GM21717 (cell line): ENCODE measurements around the gene HMG20B.
"Not testable (repeated sequence)": the region's sequence is repeated elsewhere in the genome, so short reads cannot be mapped to it uniquely, and the experiment has no call there.

Source experiments
- ATAC-seq: cut with Tn5 transposase; IDR thresholded peaks from one replicate; pipeline ENCODE4 v1.9.1; 2021; ENCODE audit warnings: mild to moderate bottlenecking, moderate library complexity; ENCODE audit not compliant: unreplicated experiment

HMG20B gene

DNA sequence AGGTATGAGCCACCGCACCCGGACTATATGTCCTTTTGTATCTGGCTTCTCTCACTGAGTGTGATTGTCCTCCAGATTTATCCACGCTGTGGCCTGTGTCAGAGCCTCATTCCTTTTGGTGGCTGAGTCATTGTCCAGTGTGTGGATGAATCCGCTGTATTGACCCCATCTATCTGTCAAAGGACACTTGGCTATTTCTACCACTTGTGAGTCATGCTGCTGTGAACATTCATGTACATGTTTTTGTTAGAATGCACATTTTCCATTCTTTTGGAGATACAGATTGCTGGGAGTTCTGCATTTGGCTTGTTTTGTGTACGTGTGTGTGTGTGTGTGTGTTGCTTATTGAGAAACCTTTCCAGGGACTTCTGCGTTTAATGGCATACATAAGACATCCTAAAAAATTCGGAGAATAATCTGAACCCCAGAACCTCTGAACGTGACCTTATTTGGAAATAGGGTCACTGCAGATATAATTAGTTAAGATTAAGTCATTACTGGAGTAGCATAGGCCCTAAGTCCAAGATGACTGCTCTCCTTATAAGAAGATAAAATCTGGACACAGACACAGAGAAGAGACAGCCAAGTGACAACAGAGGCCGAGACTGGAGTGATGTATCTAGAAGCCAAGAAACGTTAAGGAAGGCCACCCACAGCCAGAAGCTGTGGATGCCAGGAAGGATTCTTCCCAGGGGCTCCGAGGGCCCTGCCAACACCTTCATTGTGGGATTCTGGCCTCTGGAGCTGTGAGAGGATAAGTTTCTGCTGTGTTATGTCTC is 7.6 kb downstream of the HMG20B start:
- no peak for ATAC-seq

DNA sequence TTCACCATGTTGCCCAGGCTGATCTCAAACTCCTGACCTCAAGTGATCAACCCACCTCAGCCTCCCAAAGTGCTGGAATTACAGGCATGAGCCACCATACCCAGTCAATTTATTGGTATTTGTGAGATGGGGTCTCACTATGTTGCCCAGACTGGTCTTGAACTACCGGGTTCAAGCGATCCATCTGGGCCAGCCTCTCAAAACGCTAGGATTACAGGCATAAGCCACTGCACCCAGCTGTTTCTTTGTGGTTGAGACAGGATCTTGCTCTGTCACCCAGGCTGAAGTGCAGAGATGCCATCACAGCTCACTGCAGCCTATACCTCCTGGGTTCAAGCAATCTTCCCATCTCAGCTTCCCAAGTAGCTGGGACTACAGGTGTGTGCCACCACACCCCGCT is 9.0 kb downstream of the HMG20B start:
- ATAC-seq: not testable (repeated sequence)

DNA sequence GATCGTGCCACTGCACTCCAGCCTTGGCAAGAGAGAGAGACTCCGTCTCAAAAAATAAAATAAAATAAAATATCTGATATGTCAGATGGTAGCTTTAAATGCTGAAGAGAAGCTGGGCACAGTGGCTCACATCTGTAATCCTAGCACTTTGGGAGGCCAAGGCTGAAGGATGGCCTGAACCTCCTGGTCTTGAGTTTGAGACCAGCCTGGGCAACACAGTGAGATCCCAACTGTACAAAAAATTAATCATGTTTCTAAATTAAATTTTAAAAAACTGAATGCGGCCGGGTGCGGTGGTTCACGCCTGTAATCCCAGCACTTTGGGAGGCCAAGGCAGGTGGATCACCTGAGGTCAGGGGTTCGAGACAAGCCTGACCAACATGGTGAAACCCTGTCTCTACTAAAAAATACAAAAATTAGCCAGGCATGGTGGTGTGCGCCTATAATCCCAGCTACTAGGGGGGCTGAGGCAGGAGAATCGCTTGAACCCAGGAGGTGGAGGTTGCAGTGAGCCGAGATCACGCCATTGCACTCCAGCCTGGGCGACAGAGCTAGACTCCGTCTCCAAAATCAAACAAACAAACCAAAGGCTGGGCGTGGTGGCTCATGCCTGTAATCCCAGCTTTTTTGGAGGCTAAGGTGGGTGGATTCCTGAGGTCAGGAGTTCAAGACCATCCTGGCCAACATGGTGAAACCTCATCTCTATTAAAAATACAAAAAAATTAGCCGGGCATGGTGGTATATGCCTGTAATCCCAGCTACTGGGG is 11.5 kb downstream of the HMG20B start:
- ATAC-seq: not testable (repeated sequence)

DNA sequence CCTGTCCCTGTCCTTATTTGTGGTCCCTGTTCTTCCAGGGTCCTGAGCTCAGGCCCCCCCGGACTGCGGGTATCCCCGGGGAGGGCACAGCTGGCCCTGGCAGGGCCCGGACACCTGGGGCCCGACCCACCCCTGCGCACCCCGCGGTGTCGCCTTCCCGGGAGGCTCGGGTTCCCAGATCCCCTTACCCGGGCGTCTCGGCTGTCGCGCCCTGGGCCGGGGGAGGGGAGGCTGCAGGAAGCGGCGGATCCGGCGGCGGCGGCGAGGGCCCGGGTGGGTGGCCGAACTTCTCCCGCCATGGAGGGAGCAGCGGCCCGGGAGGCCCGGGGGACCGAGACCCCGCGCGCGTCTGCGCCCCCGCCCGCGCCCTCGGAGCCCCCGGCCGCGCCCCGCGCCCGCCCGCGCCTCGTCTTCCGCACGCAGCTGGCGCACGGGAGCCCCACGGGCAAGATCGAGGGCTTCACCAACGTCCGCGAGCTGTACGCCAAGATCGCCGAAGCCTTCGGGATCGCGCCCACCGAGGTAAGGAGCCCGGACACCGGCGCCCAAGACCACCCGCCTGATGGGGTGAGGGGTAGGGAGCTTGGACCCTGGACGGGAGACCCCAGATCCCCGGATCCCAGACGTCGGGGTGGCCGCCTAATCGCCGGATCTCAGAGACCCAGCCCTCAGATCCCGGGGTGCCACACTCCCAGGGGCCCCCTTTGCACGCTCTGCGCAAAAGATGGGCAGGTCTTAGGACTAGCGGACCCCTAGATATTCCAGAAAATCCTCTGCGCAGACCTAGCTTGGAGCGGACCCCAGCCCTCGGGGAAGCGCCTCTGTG is 12.8 kb downstream of the HMG20B start, which contains the start of gene GIPC3:
GIPC3 (plus strand) TSS at position 178 of the 826 bp plus-strand sequence; CDS start at position 298, 120 bp downstream.
- ATAC-seq: no peak

DNA sequence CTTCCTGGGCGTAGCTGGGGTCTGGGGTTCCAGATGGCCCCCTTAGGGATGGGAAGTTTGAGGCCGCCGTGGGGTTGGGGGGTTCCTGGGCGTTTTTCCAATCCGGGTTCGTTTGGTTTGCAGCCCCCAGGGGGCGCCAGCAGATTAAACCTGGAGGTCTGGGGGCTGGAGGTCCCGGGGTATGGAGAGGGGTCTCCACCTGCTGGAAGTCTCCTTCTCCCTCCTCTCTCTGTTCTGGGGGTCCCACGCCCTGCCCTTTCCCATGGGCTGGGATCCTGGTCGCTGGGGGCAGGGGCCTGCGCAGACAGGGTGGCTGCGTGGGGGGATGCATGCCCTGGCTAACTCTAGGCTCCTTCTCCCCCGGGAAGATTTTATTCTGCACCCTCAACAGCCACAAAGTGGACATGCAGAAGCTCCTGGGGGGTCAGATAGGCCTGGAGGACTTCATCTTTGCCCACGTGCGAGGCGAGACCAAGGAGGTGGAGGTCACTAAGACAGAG is 13.4 kb downstream of the HMG20B start:
- ATAC-seq: no peak

DNA sequence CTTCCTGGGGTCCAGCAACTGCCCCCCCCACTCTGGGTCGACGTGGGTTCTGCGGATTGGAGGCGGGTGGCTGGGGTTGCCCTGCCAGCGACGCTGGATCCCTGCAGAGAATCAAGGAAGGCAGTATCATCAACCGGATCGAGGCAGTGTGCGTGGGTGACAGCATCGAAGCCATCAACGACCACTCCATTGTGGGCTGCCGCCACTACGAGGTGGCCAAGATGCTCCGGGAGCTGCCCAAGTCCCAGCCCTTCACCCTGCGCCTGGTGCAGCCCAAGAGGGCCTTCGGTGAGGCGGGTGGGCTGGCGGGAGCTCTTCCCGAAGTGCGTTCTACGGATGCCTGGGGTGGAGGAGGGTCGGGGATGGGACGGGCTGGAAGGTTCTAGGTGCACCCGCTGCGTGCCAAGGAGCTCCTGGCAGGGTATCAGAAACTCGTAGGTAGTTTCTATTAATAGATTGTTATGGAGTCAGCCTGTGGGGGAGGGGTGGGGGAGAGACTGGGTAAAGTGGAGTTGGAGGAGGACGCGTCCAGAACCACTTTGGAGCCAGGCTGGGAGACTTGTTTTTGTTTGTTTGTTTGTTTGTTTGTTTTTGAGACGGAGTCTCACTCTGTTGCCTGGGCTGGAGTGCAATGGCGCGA is 14.1 kb downstream of the HMG20B start:
- ATAC-seq: no peak

DNA sequence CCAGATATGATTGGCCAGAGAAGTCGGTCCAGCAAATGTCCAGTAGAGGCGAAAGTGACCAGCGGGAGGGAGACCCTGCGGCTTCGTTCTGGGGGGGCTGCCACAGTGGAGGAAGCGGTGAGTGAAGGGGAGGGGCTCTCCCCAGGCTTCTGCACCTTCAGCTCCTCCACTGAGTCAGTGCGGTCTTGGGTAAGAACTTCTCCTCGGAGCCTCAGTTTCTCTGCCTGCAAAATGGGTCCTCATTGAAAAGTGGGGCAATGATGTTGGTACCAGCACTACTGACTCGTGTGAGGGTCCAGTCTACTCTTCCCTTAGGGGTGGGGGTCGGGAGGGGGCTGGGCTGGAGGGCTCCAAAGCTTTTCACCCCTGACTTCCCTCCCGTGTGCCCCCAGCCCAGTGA is 16.7 kb downstream of the HMG20B start:
- no peak for ATAC-seq

DNA sequence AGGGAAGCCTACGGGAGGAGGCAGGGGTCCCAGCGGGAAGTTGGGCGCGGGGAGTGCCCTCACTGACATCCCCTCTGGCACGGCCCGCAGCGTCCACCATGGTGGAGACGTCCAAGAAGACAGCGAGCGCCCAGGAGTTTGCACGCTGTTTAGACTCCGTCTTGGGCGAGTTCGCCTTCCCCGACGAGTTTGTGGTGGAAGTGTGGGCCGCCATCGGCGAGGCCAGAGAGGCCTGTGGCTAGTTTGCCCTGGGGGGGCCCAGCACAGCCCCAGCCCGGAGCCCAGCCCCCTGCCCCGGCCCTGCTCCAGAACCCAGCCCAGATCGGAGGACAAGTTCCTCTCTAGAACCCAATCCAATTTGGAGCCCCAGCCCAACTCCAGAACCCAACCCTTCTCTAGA is 17.2 kb downstream of the HMG20B start:
- ATAC-seq: no peak

DNA sequence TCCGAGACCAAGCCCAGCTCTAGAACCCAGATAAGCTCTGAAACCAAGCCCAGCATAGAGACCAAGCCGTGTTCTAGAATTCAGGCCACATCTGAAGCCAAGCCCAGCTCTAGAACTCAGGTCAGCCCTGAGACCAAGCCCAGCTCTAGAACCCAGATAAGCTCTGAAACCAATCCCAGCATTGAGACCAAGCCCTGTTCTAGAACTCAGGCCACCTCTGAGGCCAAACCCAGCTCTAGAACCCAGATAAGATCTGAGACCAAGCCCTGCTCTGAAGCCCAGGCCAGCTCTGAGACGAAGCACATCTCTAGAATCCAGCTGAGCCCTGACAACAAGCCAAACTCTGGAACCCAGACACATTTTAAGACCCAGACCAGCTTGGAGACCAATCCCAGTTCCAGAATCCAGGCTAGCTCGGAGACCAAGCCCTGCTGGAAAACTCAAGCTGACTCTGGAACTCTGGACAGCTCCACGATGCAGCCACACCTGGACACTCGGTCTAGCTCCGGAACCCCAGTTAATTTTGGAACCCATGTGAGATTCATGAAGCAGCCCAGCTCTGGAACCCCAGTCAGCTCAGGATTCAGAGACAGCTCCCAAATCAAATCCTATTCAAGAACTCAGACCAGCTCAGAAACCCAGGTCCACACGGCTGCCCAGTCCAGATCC is 18.4 kb downstream of the HMG20B start:
- ATAC-seq: no peak

DNA sequence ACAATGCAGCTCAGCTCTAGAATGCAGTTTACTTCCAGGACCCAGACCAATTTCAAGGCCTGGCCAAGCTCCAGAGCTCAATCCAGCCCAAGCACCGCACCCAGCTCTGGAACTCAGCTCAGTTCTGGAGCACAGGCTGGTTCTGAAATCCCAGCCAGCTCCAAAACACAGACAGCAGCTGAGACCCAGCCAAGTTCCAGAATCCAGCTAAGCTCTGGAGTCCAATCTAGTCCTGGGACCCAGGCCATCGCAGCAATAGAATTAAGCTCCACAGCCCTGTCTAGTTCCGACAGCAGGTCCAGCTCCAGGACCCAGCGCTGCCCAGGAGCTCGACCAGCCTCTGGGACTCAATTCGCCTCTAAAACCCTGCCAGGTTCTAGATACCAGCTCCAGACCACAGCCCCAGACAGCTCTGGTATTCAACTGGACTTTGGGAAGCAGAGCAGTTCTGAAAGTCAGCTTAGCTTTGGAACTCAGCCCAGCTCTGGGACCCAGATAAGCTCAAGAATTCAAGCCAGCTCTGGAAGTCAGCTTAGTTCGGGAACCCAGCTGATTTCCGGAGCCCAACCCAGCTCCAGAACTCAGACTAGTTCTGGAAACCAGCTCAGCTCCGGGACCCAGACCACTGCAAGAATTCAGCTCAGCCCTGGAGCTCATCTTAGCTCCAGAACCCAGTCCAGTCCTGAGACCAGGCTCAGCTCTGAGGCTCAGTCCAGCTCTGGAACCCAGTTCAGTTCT is 19.3 kb downstream of the HMG20B start:
- no peak for ATAC-seq

DNA sequence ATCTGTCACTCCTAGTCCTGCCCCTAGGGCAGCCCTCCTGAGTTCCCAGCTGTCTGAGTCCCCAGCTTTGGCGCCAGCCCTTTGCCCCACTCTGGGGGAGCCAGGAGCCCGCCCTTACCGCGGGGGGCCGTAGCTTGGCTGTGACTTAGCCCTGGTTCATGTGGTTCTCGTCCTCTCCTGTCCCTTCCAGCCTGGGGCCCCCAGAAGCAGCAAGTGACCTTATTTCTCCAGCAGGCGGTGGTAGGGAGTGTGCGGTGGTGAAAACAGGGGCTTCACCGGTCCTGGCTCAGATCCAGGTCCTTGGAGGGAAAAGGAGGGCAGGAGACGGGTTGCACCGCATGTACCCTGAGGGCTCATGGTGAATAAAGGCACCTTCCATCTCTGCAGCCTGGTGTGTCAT is 20.4 kb downstream of the HMG20B start:
- ATAC-seq: no peak

DNA sequence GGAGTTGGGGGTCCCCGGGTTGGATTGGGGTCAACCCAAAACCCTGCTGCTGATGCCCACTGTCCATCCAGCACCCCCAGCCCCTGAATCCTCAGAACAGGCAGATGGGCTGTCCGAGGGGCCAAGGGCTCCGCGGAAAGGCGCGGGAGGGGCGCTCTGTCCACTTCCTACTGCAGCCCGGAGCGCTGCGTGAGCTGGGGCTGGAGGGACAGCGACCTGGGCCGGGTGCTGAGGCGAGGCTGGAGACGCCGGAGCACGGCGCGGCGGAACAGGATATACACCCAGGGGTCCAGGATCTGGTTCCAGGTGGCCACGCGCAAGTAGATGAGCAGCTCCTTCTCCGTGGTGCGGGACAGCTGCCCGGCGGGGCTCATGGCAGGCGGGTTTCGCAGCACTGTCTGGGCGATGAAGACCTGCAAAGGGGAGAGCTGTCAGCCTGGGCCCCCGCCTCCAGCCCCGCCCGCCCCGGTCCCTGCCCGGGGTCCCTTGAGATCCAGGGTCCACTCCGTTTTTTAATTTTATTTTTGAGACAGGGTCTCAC is 22.8 kb downstream of the HMG20B start:
- no peak for ATAC-seq

DNA sequence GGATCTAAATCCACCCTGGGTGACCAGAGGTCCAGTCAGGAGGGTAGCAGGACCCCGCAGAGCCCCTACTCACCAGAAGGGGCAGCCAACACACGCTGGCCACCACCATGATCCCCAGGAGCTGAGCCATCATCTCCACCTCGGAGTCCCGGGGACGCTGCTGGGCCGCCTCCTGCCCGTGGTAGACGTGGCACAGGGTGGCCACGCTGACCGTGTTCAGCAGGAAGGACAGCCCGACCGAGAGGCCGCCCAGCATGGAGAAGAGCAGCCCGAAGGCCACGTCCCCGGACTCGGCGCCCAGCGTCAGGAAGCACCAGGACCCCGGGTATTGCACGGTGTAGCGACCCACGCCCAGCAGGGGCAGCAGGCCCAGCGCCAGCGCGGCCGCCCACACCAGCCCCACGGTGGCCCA is 27.0 kb downstream of the HMG20B start:
- ATAC-seq: no peak

DNA sequence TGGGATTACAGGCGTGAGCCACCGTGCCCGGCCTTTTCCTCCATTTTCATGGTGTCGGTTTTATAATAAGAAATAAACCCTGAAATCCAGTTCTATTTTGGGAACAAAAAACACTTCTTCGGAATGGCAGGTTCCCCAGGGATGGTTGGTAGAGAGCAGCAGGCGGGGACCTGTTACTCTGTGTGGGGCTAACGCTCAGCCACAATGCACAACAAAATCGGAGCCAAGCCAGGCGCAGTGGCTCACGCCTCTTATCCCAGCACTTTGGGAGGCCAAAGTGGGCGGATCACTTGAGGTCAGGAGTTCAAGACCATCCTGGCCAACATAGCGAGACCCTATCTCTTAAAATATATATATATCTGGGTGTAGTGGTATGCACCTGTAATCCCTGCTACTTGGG is 28.3 kb downstream of the HMG20B start:
- ATAC-seq: no peak

DNA sequence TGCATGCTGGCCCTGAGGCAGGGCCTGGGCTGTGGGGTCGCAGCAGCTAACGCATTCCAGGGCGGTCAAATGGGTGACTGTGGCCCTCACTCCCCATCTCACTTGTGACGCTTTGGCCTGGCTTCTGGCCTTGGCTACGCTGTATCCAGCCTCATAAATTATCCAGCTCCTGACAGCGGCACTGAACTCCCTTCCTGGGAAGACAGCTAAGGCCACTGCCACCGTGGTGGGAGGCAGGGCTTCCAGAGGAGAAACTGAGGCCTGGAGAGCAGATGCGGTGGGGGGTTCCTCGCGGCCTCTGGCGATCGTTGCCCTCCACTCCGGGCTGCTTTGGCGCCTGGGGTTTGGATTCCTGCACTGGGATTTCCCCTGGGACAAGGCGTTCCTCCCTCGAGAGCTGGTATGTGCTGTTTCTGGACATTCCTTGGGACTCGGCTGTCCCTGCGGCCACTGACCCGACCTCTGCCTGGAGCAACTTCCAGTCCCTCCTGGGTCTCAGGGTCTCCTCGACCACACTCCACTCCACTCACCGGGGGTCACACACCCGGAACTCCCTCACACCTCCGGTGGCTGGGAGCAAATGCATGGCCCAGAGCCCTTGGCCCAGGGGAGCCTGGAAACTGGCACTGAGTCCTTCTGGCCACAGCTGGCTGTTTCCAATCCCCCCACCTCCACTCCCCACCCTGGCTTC is 30.5 kb downstream of the HMG20B start:
- ATAC-seq: no peak

DNA sequence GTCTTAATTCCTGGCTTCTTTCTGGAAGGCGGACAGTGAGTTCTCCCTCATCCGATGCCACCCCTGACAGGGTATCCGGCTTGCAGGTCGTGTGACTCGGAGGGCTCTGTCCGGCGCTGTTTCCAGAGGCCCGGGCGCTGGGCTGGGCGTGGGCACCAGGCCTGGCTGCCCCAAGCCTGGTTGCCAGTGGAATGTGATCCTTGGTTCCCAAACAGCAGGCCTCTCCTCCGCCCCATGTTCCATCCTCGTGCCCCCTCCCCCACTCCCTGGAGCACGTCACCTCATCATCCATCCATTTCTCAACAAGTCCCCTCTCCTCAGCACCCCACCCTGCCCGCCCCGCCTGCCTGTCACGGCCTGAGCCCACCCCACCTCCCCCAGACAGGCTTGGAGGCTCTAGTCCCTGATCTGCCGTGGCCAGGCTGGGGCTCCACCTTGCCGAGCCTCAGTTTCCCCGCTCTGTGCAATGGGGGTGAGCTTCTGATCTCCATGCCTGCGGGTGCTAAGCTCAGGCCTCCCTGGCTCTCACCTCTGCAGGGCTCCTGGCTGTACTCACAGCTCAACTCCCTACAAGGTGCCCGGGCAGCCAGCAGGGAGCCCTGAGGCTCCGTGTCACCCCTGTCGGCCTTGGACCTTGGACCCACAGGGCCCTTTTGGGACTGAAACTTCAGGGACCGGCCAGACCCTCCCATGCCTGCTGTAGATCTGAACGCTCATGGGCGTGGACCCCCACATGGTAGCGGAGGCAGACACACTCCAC is 31.7 kb downstream of the HMG20B start:
- ATAC-seq: no peak

DNA sequence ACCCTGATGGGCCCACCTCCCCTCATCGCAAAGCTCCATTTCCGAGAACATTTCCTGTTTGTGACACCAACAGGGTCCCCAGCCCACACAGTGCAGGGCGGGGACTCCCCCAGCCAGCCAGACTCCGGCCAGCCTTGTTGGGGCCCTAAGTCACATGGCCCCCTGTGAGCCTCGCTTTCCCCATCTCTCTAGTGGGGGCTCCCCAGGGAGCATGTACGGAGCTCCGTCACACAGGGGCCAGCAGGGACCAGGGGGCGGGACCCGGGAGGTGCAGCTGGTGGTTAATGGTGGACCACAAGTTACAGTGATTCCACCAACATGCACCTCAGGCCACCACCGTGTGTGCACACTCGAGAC is 32.2 kb downstream of the HMG20B start:
- no peak for ATAC-seq

DNA sequence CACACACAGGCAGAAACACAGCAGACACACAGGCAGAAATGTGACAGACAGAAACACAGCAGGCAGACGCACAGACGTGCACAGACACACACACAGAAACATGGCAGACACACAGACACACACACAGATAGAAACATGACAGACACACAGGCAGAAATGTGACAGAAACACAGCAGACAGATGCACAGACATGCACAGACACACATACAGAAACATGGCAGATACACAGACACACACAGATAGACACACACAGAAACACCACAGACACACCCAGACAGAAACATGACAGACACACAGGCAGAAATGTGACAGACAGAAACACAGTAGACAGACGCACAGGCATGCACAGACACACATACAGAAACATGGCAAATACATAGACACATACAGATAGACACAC is 32.6 kb downstream of the HMG20B start:
- ATAC-seq: no peak
